A549 (cell line): ENCODE data around the gene STK17A.

Source experiments
- CTCF ChIP-seq: fragments of >200 bp; sonication (Bioruptor Twin); formaldehyde crosslinking; IDR thresholded peaks from 3 replicates; pipeline ENCODE4 v1.5.1; 2016
- HDAC2 ChIP-seq: fragments of 200-600 bp; sonication (generic); IDR thresholded peaks from 2 replicates; pipeline ENCODE4 v1.6.1; 2016
- RNF2 ChIP-seq: fragments of 200-600 bp; sonication (generic); IDR thresholded peaks from 2 replicates; pipeline ENCODE4 v1.6.1; 2016; ENCODE audit warnings: low read depth, mild to moderate bottlenecking, antibody characterized with exemption, moderate library complexity, borderline replicate concordance

DNA sequence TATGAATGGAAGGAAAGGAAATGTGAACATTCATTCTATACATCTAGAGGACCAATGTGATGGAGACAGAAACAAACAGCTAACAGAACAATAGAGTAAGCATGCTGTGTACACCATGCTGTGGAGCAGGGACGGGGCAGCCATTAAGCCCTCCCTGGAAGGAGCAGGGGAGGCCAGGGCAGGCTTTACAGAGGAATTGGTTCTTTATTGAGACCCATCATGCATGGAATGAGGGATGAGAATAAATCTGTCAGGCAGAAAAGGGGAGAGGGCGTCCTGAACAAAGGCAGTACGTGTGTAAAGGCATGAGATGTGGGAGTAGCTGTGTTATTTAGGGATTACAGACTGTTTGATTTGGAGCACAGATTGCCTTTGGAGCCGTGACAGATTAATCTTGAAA, 35.2 kb downstream of the STK17A start:
- TF ChIP-seq CTCF (no peak), RNF2 (no peak), HDAC2 (no peak)
